Thymus (tissue), 11 donors: ENCODE data around the gene UBE2Q2. TPM values are rescaled to one million over a fixed set of nuclear protein-coding genes. Genes with fewer than 3 reads are reported as not detected.

ENCODE experiments used
- DNase-seq, 9 donors: peaks; one replicate each; pipeline ENCODE4 v3.0.0-alpha.2; 2013; ENCODE audit warnings: low spot score in 9 of 9, low read depth in 6 of 9, missing footprints in 1 of 9
- H3K27ac ChIP-seq, 2 donors: one replicate each; pipeline ENCODE4 v1.5.1; 2013; ENCODE audit warnings: control low read depth in 1 of 2, low read depth in 1 of 2, low read length in 1 of 2, mild to moderate bottlenecking in 1 of 2, moderate library complexity in 1 of 2
- H3K27me3 ChIP-seq, 2 donors: one replicate each; pipeline ENCODE4 v1.5.1; 2013; ENCODE audit warnings: low read length in 1 of 2; ENCODE audit not compliant: control insufficient read depth in 2 of 2, insufficient read depth in 1 of 2
- H3K36me3 ChIP-seq, 2 donors: one replicate each; pipeline ENCODE4 v1.5.1; 2013; ENCODE audit warnings: low read length in 1 of 2, mild to moderate bottlenecking in 1 of 2, moderate library complexity in 1 of 2; ENCODE audit not compliant: control insufficient read depth in 2 of 2, insufficient read depth in 2 of 2
- H3K4me1 ChIP-seq, 2 donors: one replicate each; pipeline ENCODE4 v1.5.1; 2013; ENCODE audit warnings: low read length in 2 of 2; ENCODE audit not compliant: control insufficient read depth in 2 of 2, insufficient read depth in 2 of 2
- H3K4me3 ChIP-seq, 2 donors: one replicate each; pipeline ENCODE4 v1.5.1; 2013; ENCODE audit warnings: low read length in 2 of 2, control low read depth in 1 of 2, mild to moderate bottlenecking in 1 of 2
- H3K9me3 ChIP-seq, 2 donors: one replicate each; pipeline ENCODE4 v1.5.1; 2013; ENCODE audit warnings: low read length in 1 of 2, mild to moderate bottlenecking in 1 of 2; ENCODE audit not compliant: control insufficient read depth in 2 of 2, insufficient read depth in 1 of 2
- WGBS: extraction: QIAGEN DNeasy Blood & Tissue Kit; methylation state at CpG from one replicate; pipeline ENCODE4 v1.1.7; 2013; 5-methylcytosine and 5-hydroxymethylcytosine counted together
- polyA plus RNA-seq: library from polyadenylated mRNA; stranded (reverse); fragments of 200-250 nt; gene quantifications from one replicate; pipeline ENCODE4 v1.2.3, GENCODE V29; 2013
- total RNA-seq: library from RNA; stranded (reverse); fragments of 120-200 nt; gene quantifications from one replicate; pipeline ENCODE4 v1.2.4, GENCODE V29; 2013
- donor health status: healthy.

UBE2Q2 gene
- total and polyA plus RNA-seq, 2 donors: 24.2 to 56.5 TPM

- Histone ChIP-seq H3K27me3 (no peaks in the 10 kb centered on the region), H3K27ac (no peak overlapping the region), H3K4me1 (no peaks in the 10 kb centered on the region), H3K4me3 (no peak overlapping the region), H3K36me3 (no peaks in the 10 kb centered on the region), H3K9me3 (no peaks in the 10 kb centered on the region)
- WGBS: 97% methylated on average over 6 of the region's 6 CpGs
- DNase-seq: no peak
Observed at GRCh38 chr15:75808563-75808962, 34.7 kb upstream of the UBE2Q2 start.

DNA sequence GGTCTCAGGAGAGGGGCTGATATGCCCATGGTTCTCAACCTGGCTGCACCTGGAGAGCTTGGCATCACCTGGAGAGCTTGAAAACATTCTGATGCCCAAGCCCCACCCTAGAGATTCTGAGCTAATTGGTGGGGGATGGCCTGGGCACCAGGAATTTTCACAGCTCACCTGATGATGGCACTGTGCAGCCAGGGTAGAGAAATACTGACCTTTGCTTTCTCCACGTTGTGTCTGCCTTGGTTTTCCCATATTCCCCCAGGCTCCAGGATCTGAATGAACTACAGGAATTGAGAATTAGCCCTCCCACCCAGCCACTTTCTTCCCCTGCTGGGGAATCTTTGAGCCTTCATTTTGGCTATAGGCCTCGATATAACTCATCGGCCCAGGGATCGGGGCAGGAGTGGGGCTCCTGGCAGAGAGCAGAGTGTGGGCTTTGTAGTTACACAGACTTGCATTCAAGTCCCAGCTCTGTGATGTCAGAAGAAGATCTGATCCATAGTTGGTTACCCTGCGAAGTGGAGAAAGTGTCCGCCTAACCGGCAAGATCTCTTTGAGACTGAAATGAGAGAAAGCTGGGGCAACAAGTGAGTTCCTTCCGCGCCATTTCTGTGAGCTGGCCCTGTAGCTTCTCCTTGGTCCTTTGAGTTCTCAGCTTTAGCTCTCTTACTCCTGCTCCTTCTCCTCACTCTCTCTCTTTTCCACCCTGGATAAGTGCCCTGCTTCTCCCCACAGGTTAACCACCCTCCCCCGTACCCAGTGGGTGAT lies 33.1 kb upstream of the UBE2Q2 start:
- Histone ChIP-seq H3K27ac (no peak overlapping the region), H3K36me3 (no peaks in the 10 kb centered on the region), H3K4me3 (no peak overlapping the region), H3K27me3 (no peaks in the 10 kb centered on the region), H3K9me3 (no peaks in the 10 kb centered on the region), H3K4me1 (no peaks in the 10 kb centered on the region)
- 88% methylated on average over 10 of the region's 10 CpGs for WGBS
- no peak for DNase-seq

DNA sequence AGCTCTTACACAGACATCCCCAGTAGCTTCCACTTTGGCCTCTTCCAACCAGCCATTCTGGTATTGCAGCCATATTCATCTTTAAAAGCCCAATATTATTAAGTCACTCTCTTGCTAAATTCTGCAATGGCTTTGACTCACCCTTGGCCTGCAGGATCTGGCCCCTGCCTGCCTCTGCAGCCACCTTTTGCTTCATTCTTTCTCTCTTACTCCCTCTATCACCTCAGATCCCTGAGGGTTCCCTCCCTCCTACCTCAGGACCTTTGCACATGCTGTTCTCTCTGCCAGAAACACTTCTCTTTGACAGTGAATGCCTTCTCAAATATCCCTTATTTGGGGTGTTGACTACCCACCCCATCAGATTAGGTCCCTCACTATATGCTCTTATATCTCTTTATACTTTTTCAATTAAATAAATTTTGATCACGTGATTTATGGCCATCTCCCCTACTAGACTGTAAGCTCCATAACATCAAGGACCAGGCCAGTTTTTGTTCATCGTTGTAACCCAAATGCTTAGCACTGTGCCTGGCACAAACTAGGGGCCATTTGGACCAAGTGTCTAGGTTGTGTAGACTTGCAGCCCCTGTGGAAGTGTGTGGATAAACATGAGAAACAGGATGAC lies 32.3 kb upstream of the UBE2Q2 start:
- H3K36me3 ChIP-seq: no peaks in the 10 kb centered on the region
- WGBS: over 99% methylated on average over 2 of the region's 2 CpGs
- H3K27me3 ChIP-seq: no peaks in the 10 kb centered on the region
- no peaks in the 10 kb centered on the region for H3K9me3 ChIP-seq
- H3K4me1 ChIP-seq: no peaks in the 10 kb centered on the region
- H3K4me3 ChIP-seq: no peak overlapping the region
- no peak for DNase-seq
- no peak overlapping the region for H3K27ac ChIP-seq

DNA sequence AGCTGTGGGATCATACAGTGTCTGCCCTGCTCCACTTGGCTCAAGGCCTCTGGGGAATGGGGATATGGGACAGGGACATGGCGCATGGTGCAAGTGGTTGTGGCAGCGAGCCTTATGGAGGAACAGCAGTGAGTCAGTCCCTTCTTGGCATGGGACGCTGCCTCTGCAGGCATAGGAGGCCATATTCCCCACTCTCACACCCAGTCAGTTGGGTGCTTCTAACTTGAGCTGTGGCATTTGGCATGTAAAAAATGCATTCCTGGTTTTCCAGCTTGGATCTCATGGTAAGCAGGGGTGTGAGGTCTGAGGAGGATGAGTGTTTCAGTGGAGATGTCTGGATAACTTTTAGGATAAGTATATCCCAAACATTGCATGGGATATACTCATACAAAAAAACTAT lies 31.6 kb upstream of the UBE2Q2 start:
- WGBS: 98% methylated on average over 3 of the region's 3 CpGs
- no peaks in the 10 kb centered on the region for H3K36me3 ChIP-seq
- H3K9me3 ChIP-seq: no peaks in the 10 kb centered on the region
- H3K4me1 ChIP-seq: no peaks in the 10 kb centered on the region
- no peak overlapping the region for H3K27ac ChIP-seq
- H3K27me3 ChIP-seq: no peaks in the 10 kb centered on the region
- no peak for DNase-seq
- H3K4me3 ChIP-seq: no peak overlapping the region

DNA sequence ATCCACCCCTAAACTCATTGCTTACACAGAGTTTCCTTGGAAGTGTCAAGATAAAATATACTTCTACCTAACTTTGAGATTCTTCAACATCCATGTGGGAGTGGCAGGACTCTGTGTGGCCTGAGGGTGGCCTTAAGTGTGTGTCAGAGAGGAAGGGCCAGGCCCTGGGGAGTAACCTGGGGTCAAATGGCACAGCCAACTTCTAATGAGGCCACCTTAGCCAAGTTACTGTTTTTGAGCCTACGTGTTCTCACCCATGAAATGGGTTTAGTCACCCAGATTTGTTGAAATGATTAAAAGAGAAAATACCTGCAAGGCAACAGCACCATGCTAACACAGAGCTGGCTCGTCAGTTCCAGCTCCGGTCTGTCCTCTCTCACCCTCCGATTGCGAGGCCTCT lies 28.5 kb upstream of the UBE2Q2 start:
- 96% methylated on average over 5 of the region's 5 CpGs for WGBS
- Histone ChIP-seq H3K36me3 (no peaks in the 10 kb centered on the region), H3K27ac (no peak overlapping the region), H3K4me1 (no peaks in the 10 kb centered on the region), H3K4me3 (no peak overlapping the region), H3K9me3 (no peaks in the 10 kb centered on the region), H3K27me3 (no peaks in the 10 kb centered on the region)
- DNase-seq: no peak

GRCh38 chr15:75815811-75816719 lies 27.2 kb upstream of the UBE2Q2 start:
- 95% methylated on average over 3 of the region's 3 CpGs for WGBS
- Histone ChIP-seq H3K27me3 (no peaks in the 10 kb centered on the region), H3K27ac (no peak overlapping the region), H3K36me3 (no peaks in the 10 kb centered on the region), H3K4me1 (no peaks in the 10 kb centered on the region), H3K4me3 (no peak overlapping the region), H3K9me3 (no peaks in the 10 kb centered on the region)
- DNase-seq: no peak

GRCh38 chr15:75817138-75817935 lies 25.9 kb upstream of the UBE2Q2 start:
- H3K9me3 ChIP-seq: no peaks in the 10 kb centered on the region
- no peak for DNase-seq
- no peaks in the 10 kb centered on the region for H3K27me3 ChIP-seq
- no peak overlapping the region for H3K27ac ChIP-seq
- 66% methylated on average over 6 of the region's 6 CpGs for WGBS
- H3K4me1 ChIP-seq: no peaks in the 10 kb centered on the region
- no peak overlapping the region for H3K4me3 ChIP-seq
- no peaks in the 10 kb centered on the region for H3K36me3 ChIP-seq

- no peaks in the 10 kb centered on the region for H3K36me3 ChIP-seq
- H3K4me3 ChIP-seq: no peak overlapping the region
- no peak for DNase-seq
- H3K27me3 ChIP-seq: no peaks in the 10 kb centered on the region
- 100% methylated on average over 2 of the region's 2 CpGs for WGBS
- H3K9me3 ChIP-seq: no peaks in the 10 kb centered on the region
- H3K4me1 ChIP-seq: no peaks in the 10 kb centered on the region
- no peak overlapping the region for H3K27ac ChIP-seq
Observed at GRCh38 chr15:75820206-75820605, 23.0 kb upstream of the UBE2Q2 start.
